Rectal smooth muscle tissue (tissue), 1 donor: ENCODE measurements around the gene ELMO1.

ENCODE experiments used
- H3K27ac ChIP-seq: one replicate; pipeline ENCODE4 v1.7.0; 2013; ENCODE audit warnings: low read depth, low read length, inconsistent platforms
- H3K27me3 ChIP-seq: one replicate; pipeline ENCODE4 v1.7.0; 2013; ENCODE audit warnings: low read length; ENCODE audit not compliant: control insufficient read depth, insufficient read depth
- H3K36me3 ChIP-seq: one replicate; pipeline ENCODE4 v1.7.0; 2013; ENCODE audit warnings: low read length; ENCODE audit not compliant: control insufficient read depth, insufficient read depth
- H3K4me1 ChIP-seq: one replicate; pipeline ENCODE4 v1.7.0; 2013; ENCODE audit warnings: low read length; ENCODE audit not compliant: control insufficient read depth, insufficient read depth
- H3K4me3 ChIP-seq: one replicate; pipeline ENCODE4 v1.7.0; 2013; ENCODE audit warnings: low read length
- H3K9ac ChIP-seq: one replicate; pipeline ENCODE4 v1.7.0; 2013; ENCODE audit warnings: low read length

Gene ELMO1

GRCh38 chr7:37052705-37053104 lies 396.0 kb downstream of the ELMO1 start:
- H3K27ac ChIP-seq = no peak overlapping the region
- H3K4me1 ChIP-seq = no peaks in the 10 kb centered on the region
- H3K27me3 ChIP-seq = no peaks in the 10 kb centered on the region

GRCh38 chr7:37050801-37051200 lies 397.9 kb downstream of the ELMO1 start:
- Histone ChIP-seq H3K9ac (no peak overlapping the region), H3K36me3 (no peaks in the 10 kb centered on the region), H3K4me3 (no peak overlapping the region), H3K27ac (no peak overlapping the region), H3K4me1 (no peaks in the 10 kb centered on the region), H3K27me3 (no peaks in the 10 kb centered on the region)

More at GRCh38 chr7:37052705-37053104, 396.0 kb downstream of the ELMO1 start:
- Histone ChIP-seq H3K9ac (no peak overlapping the region), H3K4me3 (no peak overlapping the region), H3K36me3 (no peaks in the 10 kb centered on the region)

- no peak overlapping the region for H3K9ac ChIP-seq
Observed at GRCh38 chr7:37048674-37049073, 400.0 kb downstream of the ELMO1 start.

GRCh38 chr7:37047260-37047659 lies 401.4 kb downstream of the ELMO1 start:
- no peak overlapping the region for H3K4me3 ChIP-seq
- no peaks in the 10 kb centered on the region for H3K27me3 ChIP-seq
- no peak overlapping the region for H3K27ac ChIP-seq
- H3K36me3 ChIP-seq = no peaks in the 10 kb centered on the region
- H3K4me1 ChIP-seq = no peaks in the 10 kb centered on the region
- H3K9ac ChIP-seq = no peak overlapping the region

More at GRCh38 chr7:37048674-37049073, 400.0 kb downstream of the ELMO1 start:
- H3K27ac ChIP-seq = no peak overlapping the region
- H3K4me1 ChIP-seq = no peaks in the 10 kb centered on the region
- no peaks in the 10 kb centered on the region for H3K36me3 ChIP-seq
- H3K27me3 ChIP-seq = no peaks in the 10 kb centered on the region
- H3K4me3 ChIP-seq = no peak overlapping the region

- H3K4me1 ChIP-seq = no peaks in the 10 kb centered on the region
- H3K4me3 ChIP-seq = no peak overlapping the region
- no peaks in the 10 kb centered on the region for H3K36me3 ChIP-seq
- no peaks in the 10 kb centered on the region for H3K27me3 ChIP-seq
- no peak overlapping the region for H3K27ac ChIP-seq
- no peak overlapping the region for H3K9ac ChIP-seq
Observed at GRCh38 chr7:37046531-37047079, 402.1 kb downstream of the ELMO1 start.

GRCh38 chr7:37045681-37046179 lies 402.9 kb downstream of the ELMO1 start:
- Histone ChIP-seq H3K9ac (no peak overlapping the region), H3K4me1 (no peaks in the 10 kb centered on the region), H3K4me3 (no peak overlapping the region), H3K36me3 (no peaks in the 10 kb centered on the region), H3K27ac (no peak overlapping the region), H3K27me3 (no peaks in the 10 kb centered on the region)

GRCh38 chr7:37041461-37041860 lies 407.2 kb downstream of the ELMO1 start:
- no peaks in the 10 kb centered on the region for H3K36me3 ChIP-seq
- H3K4me3 ChIP-seq = no peak overlapping the region
- no peaks in the 10 kb centered on the region for H3K27me3 ChIP-seq
- no peaks in the 10 kb centered on the region for H3K4me1 ChIP-seq
- no peak overlapping the region for H3K27ac ChIP-seq
- H3K9ac ChIP-seq = no peak overlapping the region

GRCh38 chr7:37040330-37040729 lies 408.3 kb downstream of the ELMO1 start:
- H3K27me3 ChIP-seq = no peaks in the 10 kb centered on the region
- H3K9ac ChIP-seq = no peak overlapping the region
- no peak overlapping the region for H3K4me3 ChIP-seq
- H3K4me1 ChIP-seq = no peaks in the 10 kb centered on the region
- H3K27ac ChIP-seq = no peak overlapping the region
- H3K36me3 ChIP-seq = no peaks in the 10 kb centered on the region

- Histone ChIP-seq H3K9ac (no peak overlapping the region), H3K4me3 (no peak overlapping the region), H3K4me1 (no peaks in the 10 kb centered on the region), H3K36me3 (no peaks in the 10 kb centered on the region), H3K27ac (no peak overlapping the region), H3K27me3 (no peaks in the 10 kb centered on the region)
Observed at GRCh38 chr7:37039131-37039749, 409.4 kb downstream of the ELMO1 start.

- Histone ChIP-seq H3K4me1 (no peaks in the 10 kb centered on the region), H3K4me3 (no peak overlapping the region), H3K27me3 (no peaks in the 10 kb centered on the region), H3K9ac (no peak overlapping the region), H3K36me3 (no peaks in the 10 kb centered on the region), H3K27ac (no peak overlapping the region)
Observed at GRCh38 chr7:37038706-37039105, 410.0 kb downstream of the ELMO1 start.

- H3K4me3 ChIP-seq = no peak overlapping the region
- H3K9ac ChIP-seq = no peak overlapping the region
- no peaks in the 10 kb centered on the region for H3K36me3 ChIP-seq
- no peak overlapping the region for H3K27ac ChIP-seq
- H3K4me1 ChIP-seq = peaks cover 4% of the 10 kb centered on the region
- no peaks in the 10 kb centered on the region for H3K27me3 ChIP-seq
Observed at GRCh38 chr7:37037286-37037685, 411.4 kb downstream of the ELMO1 start.

- H3K9ac ChIP-seq = no peak overlapping the region
- no peaks in the 10 kb centered on the region for H3K36me3 ChIP-seq
- peaks cover 11% of the 10 kb centered on the region for H3K4me1 ChIP-seq
- H3K4me3 ChIP-seq = no peak overlapping the region
- H3K27ac ChIP-seq = no peak overlapping the region
- H3K27me3 ChIP-seq = no peaks in the 10 kb centered on the region
Observed at GRCh38 chr7:37035631-37036030, 413.0 kb downstream of the ELMO1 start.

GRCh38 chr7:37033141-37033540 lies 415.5 kb downstream of the ELMO1 start:
- H3K4me3 ChIP-seq = no peak overlapping the region
- H3K36me3 ChIP-seq = no peaks in the 10 kb centered on the region
- H3K4me1 ChIP-seq = peaks cover 11% of the 10 kb centered on the region
- no peak overlapping the region for H3K9ac ChIP-seq
- H3K27me3 ChIP-seq = no peaks in the 10 kb centered on the region
- no peak overlapping the region for H3K27ac ChIP-seq
